Epithelial cell of proximal tubule (primary cell): ENCODE results near the gene SLC7A6. TPM values are rescaled to one million over a fixed set of nuclear protein-coding genes. Genes with fewer than 3 reads are reported as not detected.

Source experiments
- DNase-seq: peaks from one replicate; pipeline ENCODE4 v3.0.0-alpha.2; 2011; ENCODE audit warnings: low read depth
- H3K4me3 ChIP-seq: 2 replicates; pipeline ENCODE4 v1.5.1; 2011; ENCODE audit warnings: low read depth, mild to moderate bottlenecking, low read length
- CTCF ChIP-seq: conservative IDR thresholded peaks from 2 replicates; pipeline ENCODE4 v1.5.1; 2012; ENCODE audit warnings: low read depth, mild to moderate bottlenecking, low read length
- total RNA-seq: library from RNA; depleted of rRNA; stranded (reverse); fragments of >200 nt; gene quantifications from 2 replicates; pipeline ENCODE4 v1.2.3, GENCODE V29; 2015

Gene SLC7A6
- total RNA-seq, 1 donor from 2014 or later: 10.6 TPM

GRCh38 chr16:68331879-68332410, 67.6 kb downstream of the SLC7A6 start:
- no peak for TF ChIP-seq CTCF
- DNase-seq: no peak
- H3K4me3 ChIP-seq: no peak overlapping the region

GRCh38 chr16:68332411-68333121, 68.2 kb downstream of the SLC7A6 start:
- H3K4me3 ChIP-seq: no peak overlapping the region
- no peak for DNase-seq
- no peak for TF ChIP-seq CTCF

- DNase-seq: no peak
- no peak for TF ChIP-seq CTCF
- H3K4me3 ChIP-seq: no peak overlapping the region
Observed at GRCh38 chr16:68335175-68335574, 70.8 kb downstream of the SLC7A6 start.

- no peak for TF ChIP-seq CTCF
Observed at GRCh38 chr16:68338326-68339119, 74.2 kb downstream of the SLC7A6 start.

GRCh38 chr16:68339214-68339613, 74.9 kb downstream of the SLC7A6 start:
- TF ChIP-seq CTCF: no peak
- H3K4me3 ChIP-seq: no peak overlapping the region
- DNase-seq: no peak

More at GRCh38 chr16:68338326-68339119, 74.2 kb downstream of the SLC7A6 start:
- DNase-seq: no peak
- H3K4me3 ChIP-seq: no peak overlapping the region

GRCh38 chr16:68342620-68343019, 78.3 kb downstream of the SLC7A6 start:
- no peak overlapping the region for H3K4me3 ChIP-seq
- DNase-seq: no peak
- TF ChIP-seq CTCF: no peak
